ENCODE results near the gene TOX2. TPM values are rescaled to one million over a fixed set of nuclear protein-coding genes. Genes with fewer than 3 reads are reported as not detected.
A peak's percentile ranks its signal among the peaks of the same experiment; 100 is the strongest.

Gene TOX2
- total RNA-seq, 1 experiment from 2014 or later: 117 TPM

DNA sequence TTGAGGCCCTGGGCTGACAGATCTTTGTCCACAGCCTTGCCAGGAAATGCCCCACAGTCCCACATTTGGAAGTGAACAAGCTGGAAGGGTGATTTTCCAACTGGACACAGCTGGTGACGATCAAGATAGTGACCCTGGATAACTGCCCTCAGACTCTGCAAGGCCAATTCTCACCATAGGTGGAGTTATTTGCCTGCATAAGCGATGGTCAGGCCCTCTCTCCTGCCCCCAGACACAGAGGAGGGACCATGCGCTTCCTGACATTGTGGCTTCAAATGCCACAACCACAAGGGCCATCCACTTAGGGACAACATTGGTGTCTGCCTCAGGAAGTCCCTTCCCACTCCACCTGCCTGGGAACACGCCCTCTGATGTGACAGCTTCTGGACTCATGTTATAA lies 176.4 kb downstream of the TOX2 start:
- TF ChIP-seq, protein P1, sequence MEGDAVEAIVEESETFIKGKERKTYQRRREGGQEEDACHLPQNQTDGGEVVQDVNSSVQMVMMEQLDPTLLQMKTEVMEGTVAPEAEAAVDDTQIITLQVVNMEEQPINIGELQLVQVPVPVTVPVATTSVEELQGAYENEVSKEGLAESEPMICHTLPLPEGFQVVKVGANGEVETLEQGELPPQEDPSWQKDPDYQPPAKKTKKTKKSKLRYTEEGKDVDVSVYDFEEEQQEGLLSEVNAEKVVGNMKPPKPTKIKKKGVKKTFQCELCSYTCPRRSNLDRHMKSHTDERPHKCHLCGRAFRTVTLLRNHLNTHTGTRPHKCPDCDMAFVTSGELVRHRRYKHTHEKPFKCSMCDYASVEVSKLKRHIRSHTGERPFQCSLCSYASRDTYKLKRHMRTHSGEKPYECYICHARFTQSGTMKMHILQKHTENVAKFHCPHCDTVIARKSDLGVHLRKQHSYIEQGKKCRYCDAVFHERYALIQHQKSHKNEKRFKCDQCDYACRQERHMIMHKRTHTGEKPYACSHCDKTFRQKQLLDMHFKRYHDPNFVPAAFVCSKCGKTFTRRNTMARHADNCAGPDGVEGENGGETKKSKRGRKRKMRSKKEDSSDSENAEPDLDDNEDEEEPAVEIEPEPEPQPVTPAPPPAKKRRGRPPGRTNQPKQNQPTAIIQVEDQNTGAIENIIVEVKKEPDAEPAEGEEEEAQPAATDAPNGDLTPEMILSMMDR (conservative IDR thresholded peaks at IDR 0.05; ENCODE audit: low read depth, low read length): no peak
- no peak for TF ChIP-seq EZH2 (IDR thresholded peaks at IDR 0.05; ENCODE audit: borderline replicate concordance, low read depth, low read length, poor library complexity, severe bottlenecking)
- H3K4me1 ChIP-seq (ENCODE audit: insufficient read depth, low read length, poor library complexity, severe bottlenecking): no peaks in the 10 kb centered on the region
- no peaks in the 10 kb centered on the region for H3K36me3 ChIP-seq (ENCODE audit: insufficient read depth, low read length, poor library complexity, severe bottlenecking)
- no peaks in the 10 kb centered on the region for H3K9me3 ChIP-seq (ENCODE audit: low read depth, low read length, poor library complexity, severe bottlenecking)
- ChIA-PET POLR2A (ENCODE audit: low non-redundant PET) (no interaction called here), CTCF (no interaction called here)
- H3K27ac ChIP-seq (ENCODE audit: low read depth, low read length, poor library complexity, severe bottlenecking): no peak overlapping the region
- no peak overlapping the region for H3K4me3 ChIP-seq (ENCODE audit: low read depth, low read length, poor library complexity, severe bottlenecking)
- intact Hi-C loops (cut with micrococcal nuclease; ENCODE audit: unreplicated experiment): loop anchor here (5.0 kb wide), 1 partner anchor 554 kb away; no protein-coding TSS in a partner anchor
- no peaks in the 10 kb centered on the region for H3K27me3 ChIP-seq (replicated peaks; ENCODE audit: insufficient read depth, low read depth, low read length, poor library complexity)
- no TSS peak for BruUV-seq (replicated peaks)
- no peak for DNase-seq (ENCODE audit: low spot score)

DNA sequence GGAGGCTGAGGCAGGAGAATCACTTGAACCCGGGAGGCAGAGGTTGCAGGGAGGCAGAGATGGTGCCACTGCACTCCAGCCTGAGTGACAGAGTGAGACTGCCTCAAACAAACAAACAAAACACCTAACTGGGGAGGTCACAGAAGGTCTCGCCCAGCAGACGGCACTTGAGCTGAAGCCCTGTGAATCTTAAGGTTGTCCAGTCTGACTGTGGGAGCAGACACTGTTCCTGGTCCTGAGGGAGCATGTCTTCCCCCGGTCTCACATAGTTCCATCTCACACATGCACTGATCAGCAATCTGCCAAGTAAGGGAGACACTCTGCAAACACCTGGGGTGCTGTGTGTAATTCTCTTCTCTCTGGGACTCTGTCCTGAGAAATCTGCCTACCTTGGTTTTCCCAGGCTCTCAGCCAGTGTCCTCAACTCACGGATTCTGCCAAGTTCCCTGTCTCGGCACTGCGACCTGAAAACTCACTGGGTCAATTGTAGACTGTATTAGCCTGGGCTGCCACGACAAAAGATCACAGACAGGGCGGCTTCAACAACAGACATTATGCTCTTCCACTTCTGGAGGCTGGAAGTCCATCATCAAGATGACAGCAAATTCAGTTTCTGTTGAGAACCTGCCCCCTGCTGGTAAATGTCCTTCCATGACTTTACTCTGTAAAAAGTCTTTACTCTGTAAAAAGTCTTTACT lies 178.0 kb downstream of the TOX2 start:
- no peak overlapping the region for H3K27ac ChIP-seq (ENCODE audit: low read depth, low read length, poor library complexity, severe bottlenecking)
- BruUV-seq (replicated peaks): no TSS peak
- no peaks in the 10 kb centered on the region for H3K4me1 ChIP-seq (ENCODE audit: insufficient read depth, low read length, poor library complexity, severe bottlenecking)
- H3K4me3 ChIP-seq (ENCODE audit: low read depth, low read length, poor library complexity, severe bottlenecking): no peak overlapping the region
- no peaks in the 10 kb centered on the region for H3K27me3 ChIP-seq (replicated peaks; ENCODE audit: insufficient read depth, low read depth, low read length, poor library complexity)
- H3K36me3 ChIP-seq (ENCODE audit: insufficient read depth, low read length, poor library complexity, severe bottlenecking): no peaks in the 10 kb centered on the region
- TF ChIP-seq EZH2 (IDR thresholded peaks at IDR 0.05; ENCODE audit: borderline replicate concordance, low read depth, low read length, poor library complexity, severe bottlenecking): no peak
- TF ChIP-seq, protein P1 (conservative IDR thresholded peaks at IDR 0.05; ENCODE audit: low read depth, low read length): peak; percentile 75
- no peaks in the 10 kb centered on the region for H3K9me3 ChIP-seq (ENCODE audit: low read depth, low read length, poor library complexity, severe bottlenecking)
- intact Hi-C loops (cut with micrococcal nuclease; ENCODE audit: unreplicated experiment): loop anchor here (5.0 kb wide), 1 partner anchor 555 kb away; no protein-coding TSS in a partner anchor
- ChIA-PET POLR2A (ENCODE audit: low non-redundant PET) (interaction anchor here (0.6 kb wide), 1 partner anchor 368 kb away, joined by 5 read pairs; no protein-coding TSS in a partner anchor), CTCF (interaction anchor here (0.9 kb wide), 1 partner anchor 248 kb away, joined by 3 read pairs; no protein-coding TSS in a partner anchor)
- DNase-seq (ENCODE audit: low spot score): peak; percentile 76

DNA sequence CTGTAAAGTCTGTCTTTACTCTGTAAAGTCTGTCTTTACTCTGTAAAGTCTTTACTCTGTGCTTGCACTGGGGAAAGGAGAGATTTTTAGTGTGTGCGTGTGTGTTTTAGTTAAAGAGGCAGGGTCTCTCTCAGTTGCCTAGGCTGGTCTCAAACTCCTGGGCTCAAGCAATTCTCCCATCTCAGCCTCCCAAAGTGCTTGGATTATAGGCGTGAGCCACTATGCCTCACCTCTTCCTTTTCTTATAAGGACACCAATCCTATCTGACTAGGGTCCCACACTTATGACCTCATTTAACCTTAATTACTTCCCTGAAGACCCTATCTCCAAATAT lies 178.6 kb downstream of the TOX2 start:
- Histone ChIP-seq H3K4me1 (ENCODE audit: insufficient read depth, low read length, poor library complexity, severe bottlenecking) (no peaks in the 10 kb centered on the region), H3K4me3 (ENCODE audit: low read depth, low read length, poor library complexity, severe bottlenecking) (no peak overlapping the region), H3K27ac (ENCODE audit: low read depth, low read length, poor library complexity, severe bottlenecking) (no peak overlapping the region), H3K36me3 (ENCODE audit: insufficient read depth, low read length, poor library complexity, severe bottlenecking) (no peaks in the 10 kb centered on the region), H3K27me3 (replicated peaks; ENCODE audit: insufficient read depth, low read depth, low read length, poor library complexity) (no peaks in the 10 kb centered on the region), H3K9me3 (ENCODE audit: low read depth, low read length, poor library complexity, severe bottlenecking) (no peaks in the 10 kb centered on the region)
- TF ChIP-seq, protein P1 (conservative IDR thresholded peaks at IDR 0.05; ENCODE audit: low read depth, low read length): no peak
- no peak for TF ChIP-seq EZH2 (IDR thresholded peaks at IDR 0.05; ENCODE audit: borderline replicate concordance, low read depth, low read length, poor library complexity, severe bottlenecking)
- CTCF ChIA-PET: no interaction called here
- BruUV-seq (replicated peaks): no TSS peak
- DNase-seq (ENCODE audit: low spot score): no peak
- POLR2A ChIA-PET (ENCODE audit: low non-redundant PET): no interaction called here
- intact Hi-C loops (cut with micrococcal nuclease; ENCODE audit: unreplicated experiment): loop anchor here (5.0 kb wide), 1 partner anchor 556 kb away; no protein-coding TSS in a partner anchor

All from A673 (cell line).